ENCODE measurements around the gene KRTAP4-2.
A peak's percentile ranks its signal among the peaks of the same experiment; 100 is the strongest.
"Not testable (repeated sequence)": the region's sequence is repeated elsewhere in the genome, so short reads cannot be mapped to it uniquely, and the experiment has no call there.

Gene KRTAP4-2

DNA sequence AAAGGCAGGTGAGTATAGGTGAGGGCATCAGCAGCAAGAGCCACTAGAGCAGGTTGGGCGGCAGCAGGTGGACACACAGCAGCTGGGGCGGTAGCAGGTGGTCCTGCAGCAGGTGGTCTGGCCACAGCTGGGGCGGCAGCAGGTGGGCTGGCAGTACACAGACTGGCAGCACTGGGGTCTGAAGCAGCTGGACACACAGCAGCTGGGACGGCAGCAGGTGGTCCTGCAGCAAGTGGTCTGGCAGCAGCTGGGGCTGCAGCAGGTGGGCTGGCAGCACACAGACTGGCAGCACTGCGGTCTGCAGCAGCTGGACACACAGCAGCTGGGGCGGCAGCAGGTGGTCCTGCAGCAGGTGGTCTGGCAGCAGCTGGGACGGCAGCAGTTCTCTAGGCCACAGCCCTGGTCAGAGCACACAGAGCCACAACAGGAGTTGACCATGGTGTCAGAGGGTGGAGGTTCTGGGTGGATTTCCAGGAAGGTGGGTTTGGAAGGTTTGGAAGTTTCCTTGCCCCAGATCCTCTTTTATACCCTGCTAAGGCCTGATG lies at the start of gene KRTAP4-2:
Gene KRTAP4-2, minus strand, starts transcription at position 495 of the 545 bp plus-strand sequence. Its CDS starts 57 bp downstream, at position 438.
- DNase-seq (ENCODE audit: low read depth) = no peak
- TF ChIP-seq, protein P1, sequence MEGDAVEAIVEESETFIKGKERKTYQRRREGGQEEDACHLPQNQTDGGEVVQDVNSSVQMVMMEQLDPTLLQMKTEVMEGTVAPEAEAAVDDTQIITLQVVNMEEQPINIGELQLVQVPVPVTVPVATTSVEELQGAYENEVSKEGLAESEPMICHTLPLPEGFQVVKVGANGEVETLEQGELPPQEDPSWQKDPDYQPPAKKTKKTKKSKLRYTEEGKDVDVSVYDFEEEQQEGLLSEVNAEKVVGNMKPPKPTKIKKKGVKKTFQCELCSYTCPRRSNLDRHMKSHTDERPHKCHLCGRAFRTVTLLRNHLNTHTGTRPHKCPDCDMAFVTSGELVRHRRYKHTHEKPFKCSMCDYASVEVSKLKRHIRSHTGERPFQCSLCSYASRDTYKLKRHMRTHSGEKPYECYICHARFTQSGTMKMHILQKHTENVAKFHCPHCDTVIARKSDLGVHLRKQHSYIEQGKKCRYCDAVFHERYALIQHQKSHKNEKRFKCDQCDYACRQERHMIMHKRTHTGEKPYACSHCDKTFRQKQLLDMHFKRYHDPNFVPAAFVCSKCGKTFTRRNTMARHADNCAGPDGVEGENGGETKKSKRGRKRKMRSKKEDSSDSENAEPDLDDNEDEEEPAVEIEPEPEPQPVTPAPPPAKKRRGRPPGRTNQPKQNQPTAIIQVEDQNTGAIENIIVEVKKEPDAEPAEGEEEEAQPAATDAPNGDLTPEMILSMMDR (conservative IDR thresholded peaks at IDR 0.05; ENCODE audit: control insufficient read depth, insufficient read depth, low read depth, low read length) = no peak
- H3K4me3 ChIP-seq (ENCODE audit: control insufficient read depth, low read depth, low read length) = no peak within 1 kb of the TSS

GRCh38 chr17:41226598-41227095 lies 48.6 kb upstream of the KRTAP4-2 start, which contains the start of gene KRTAP9-2:
Gene KRTAP9-2 (plus strand): TSS chr17:41226648. CDS start chr17:41226655, 7 bp downstream.
- not testable (repeated sequence) for H3K4me3 ChIP-seq (ENCODE audit: control insufficient read depth, low read depth, low read length); DNase-seq (ENCODE audit: low read depth)

- DNase-seq (ENCODE audit: low read depth) = no peak
- H3K4me3 ChIP-seq (ENCODE audit: control insufficient read depth, low read depth, low read length) = no peak overlapping the region
- TF ChIP-seq, protein P1 (conservative IDR thresholded peaks at IDR 0.05; ENCODE audit: control insufficient read depth, insufficient read depth, low read depth, low read length) = no peak
These were observed 48.0 kb upstream of the KRTAP4-2 start for GRCh38 chr17:41226051-41226450.

- DNase-seq (ENCODE audit: low read depth) = peak; percentile 4
- TF ChIP-seq, protein P1 (conservative IDR thresholded peaks at IDR 0.05; ENCODE audit: control insufficient read depth, insufficient read depth, low read depth, low read length) = no peak
- H3K4me3 ChIP-seq (ENCODE audit: control insufficient read depth, low read depth, low read length) = no peak overlapping the region
These were observed 45.8 kb upstream of the KRTAP4-2 start for GRCh38 chr17:41223821-41224220.

- no peak for DNase-seq (ENCODE audit: low read depth)
- TF ChIP-seq, protein P1 (conservative IDR thresholded peaks at IDR 0.05; ENCODE audit: control insufficient read depth, insufficient read depth, low read depth, low read length) = no peak
- no peak overlapping the region for H3K4me3 ChIP-seq (ENCODE audit: control insufficient read depth, low read depth, low read length)
These were observed 37.7 kb upstream of the KRTAP4-2 start for GRCh38 chr17:41215681-41216080.

- H3K4me3 ChIP-seq (ENCODE audit: control insufficient read depth, low read depth, low read length) = no peak overlapping the region
- TF ChIP-seq, protein P1 (conservative IDR thresholded peaks at IDR 0.05; ENCODE audit: control insufficient read depth, insufficient read depth, low read depth, low read length) = no peak
- DNase-seq (ENCODE audit: low read depth) = no peak
These were observed 34.6 kb upstream of the KRTAP4-2 start for GRCh38 chr17:41212524-41213169.

DNA sequence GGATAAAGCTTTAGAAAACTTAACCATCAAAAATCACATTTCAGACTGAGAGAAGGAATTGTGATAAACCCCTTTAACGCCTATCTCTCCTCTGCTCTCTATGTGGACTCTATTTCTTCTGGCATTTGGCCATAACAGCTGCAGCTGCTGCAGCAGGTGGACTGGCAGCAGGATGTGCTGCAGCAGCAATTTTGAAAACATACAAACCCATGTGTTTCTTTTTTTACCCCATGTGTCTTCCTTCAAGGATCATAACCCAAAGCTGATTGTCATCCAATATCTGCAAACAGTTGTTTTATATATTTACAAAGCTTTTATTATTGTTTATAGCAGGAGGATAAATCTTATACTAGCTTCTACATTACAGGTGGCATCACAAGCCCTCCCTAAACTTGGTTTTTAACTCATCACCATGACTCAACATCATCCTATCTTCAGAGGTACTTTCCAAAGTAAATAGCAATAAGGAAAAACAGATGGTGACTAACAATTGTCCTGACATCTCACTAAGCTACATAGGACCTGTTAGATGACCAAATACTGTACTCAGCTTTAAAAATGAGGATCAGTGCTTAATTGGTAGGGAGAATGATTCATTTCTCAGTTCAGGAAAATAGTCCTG lies 33.9 kb upstream of the KRTAP4-2 start:
- no peak overlapping the region for H3K4me3 ChIP-seq (ENCODE audit: control insufficient read depth, low read depth, low read length)
- DNase-seq (ENCODE audit: low read depth) = peak; percentile 82
- TF ChIP-seq, protein P1 (conservative IDR thresholded peaks at IDR 0.05; ENCODE audit: control insufficient read depth, insufficient read depth, low read depth, low read length) = no peak

All from fibroblast of mammary gland (primary cell).